GM04503 (cell line): ENCODE data around the gene ZNF3.

Source experiments
- DNase-seq: peaks from one replicate; pipeline ENCODE4 v3.0.0-alpha.2; 2012; ENCODE audit warnings: low read depth

The ZNF3 gene

DNA sequence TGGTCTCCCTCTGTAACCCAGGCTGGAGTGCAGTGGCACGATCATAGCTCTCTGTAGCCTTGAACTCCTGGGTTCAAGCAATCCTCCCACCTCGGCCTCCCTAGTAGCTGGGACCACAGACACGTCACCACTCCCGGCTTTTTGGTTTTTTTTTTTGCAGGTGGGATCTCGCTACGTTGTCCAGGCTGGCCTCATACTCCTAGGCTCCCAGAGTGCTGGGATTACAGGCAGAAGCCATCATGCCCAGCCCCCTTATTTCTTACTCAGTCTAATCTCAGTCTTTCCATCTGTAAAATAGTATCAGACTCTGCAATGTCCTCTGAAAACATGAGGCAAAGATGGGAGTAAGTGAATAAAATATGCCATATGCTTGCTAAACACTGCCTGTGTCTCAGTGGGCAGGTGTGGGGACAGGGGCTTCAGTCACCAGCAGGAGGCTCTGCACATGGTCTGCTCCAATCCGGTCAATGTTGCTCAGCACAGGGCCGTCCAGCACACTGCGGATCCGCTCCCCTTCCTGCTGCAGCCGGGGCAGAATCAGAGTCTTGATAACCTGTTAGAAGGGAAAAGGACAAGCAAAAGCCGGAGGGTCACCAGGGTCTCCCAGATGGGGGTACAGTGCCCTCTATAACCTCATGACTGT is 28.1 kb upstream of the ZNF3 start:
- no peak for DNase-seq

DNA sequence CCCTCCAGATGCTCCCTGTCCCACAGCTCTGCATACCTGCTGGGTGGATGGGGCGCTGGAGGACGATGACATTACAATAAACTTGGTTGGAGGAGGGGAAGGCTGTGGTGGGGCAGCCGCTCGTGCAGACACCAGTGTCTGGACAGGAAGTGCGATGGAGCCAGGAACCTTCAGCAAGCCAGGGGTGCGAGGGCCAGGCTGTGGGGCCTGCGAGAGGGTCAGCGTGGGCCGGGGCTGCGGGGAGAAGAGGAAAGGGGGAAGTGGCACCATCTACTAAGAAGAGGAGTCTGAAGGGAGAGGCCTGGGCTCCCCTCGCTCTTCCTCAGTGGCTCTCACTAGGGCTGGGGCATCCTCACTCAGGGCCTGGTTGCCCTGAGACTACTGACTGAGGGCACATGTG is 26.4 kb upstream of the ZNF3 start:
- no peak for DNase-seq

DNA sequence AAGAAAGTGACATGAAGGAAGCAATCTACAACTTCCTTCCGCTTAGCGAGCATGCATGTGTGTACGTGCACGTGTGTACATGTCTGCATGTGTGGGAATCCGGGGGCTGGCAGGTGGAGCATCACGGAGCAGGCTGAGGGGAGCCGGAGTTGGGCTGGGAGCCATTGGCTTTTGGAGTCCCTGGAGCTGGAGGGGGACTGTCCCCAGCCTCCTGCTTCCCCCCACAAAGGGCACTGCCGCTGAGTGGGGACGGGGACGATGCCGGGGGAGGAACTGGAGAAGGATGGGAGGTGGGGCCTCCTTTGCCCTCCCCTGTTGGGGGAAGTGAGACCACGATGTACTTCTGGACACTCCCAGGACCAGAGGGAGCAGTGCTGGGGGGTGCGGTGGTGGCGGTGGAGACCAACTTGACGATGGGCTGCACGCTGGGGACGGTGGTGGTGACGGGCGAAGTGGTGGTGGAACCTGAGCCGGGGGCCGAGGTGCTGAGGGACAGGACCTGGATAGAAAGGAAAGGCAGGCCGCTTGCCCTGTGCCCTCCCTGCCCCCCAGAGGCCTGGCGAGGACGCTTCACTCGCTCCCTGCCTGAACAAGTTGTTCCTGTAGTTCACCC is 25.7 kb upstream of the ZNF3 start:
- no peak for DNase-seq

DNA sequence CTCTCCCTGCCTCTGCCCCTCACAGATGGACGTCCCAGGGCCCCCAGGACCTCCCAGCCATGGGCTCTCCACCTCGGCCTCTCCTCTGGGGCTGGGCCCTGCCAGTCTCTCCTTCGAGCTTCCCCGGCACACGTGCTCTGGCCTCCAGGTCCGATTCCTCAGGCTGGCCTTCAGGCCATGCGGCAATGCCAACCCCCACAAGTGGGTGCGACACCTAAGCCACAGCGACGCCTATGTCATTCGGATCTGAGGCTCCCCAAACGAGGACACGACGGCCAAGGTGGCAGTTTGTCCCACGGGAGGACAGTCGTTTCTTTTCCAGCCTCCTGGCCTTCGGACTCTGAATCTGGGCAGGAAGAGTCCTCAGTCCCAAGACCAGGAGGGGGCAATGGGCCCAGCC is 25.1 kb upstream of the ZNF3 start:
- DNase-seq, result no peak

DNA sequence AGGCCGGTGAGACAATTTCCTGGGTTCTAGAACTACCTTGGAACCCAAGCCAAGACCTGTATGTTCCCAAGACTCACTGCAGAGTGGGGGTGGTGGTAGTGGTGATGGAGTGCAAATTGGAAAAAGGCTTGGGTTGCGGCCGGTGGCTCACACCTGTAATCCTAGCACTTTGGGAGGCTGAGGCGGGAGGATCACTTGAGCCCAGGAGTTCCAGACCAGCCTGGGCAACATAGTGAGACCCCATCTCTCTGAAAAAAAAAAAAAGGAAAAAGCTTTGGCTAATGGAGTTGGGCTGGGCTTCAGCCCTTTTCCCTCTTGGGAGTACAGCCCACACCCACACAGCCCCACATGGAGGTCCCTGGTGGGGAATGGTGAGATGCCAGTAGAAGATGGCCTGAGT is 24.0 kb upstream of the ZNF3 start:
- no peak for DNase-seq

DNA sequence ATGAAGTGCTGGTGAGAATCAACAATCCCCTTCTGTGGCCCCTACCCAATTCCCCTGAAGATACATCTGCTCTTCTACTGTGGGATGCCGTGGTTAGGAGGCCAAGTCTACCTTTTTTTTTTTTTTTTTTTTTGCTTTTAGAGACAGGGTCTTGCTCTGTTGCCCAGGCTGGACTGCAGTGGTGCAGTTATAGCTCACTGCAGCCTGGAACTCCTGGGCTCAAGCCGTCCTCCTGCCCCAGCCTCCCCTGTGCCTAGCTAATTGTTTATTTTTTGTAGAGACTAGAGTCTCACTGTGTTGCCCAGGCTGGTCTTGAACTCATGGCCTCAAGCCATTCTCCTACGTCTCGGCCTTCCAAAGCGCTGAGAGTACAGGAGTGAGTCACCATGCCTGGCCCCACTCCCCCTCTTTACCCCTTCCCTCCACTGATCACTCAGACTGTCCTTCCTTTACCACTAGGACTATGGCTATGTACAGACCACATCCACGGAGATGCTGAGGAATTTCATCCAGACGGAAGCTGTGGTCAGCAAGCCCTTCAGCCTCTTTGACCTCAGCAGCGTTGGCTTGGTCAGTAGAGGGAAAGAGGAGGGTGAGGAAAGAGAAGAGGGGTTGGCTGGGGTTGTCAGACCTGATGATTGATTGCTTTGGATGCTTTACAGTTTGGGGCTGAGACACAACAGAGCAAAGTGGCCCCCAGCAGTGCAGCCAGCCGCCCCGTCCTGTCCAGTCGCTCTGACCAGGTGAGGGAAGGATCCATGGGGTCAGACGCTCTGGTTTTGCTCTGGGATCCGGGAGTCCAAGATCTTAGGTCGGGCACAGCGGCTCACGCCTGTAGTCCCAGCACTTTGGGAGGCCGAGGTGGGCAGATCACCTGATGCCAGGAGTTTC is 21.7 kb upstream of the ZNF3 start:
- peak; percentile 49 for DNase-seq

DNA sequence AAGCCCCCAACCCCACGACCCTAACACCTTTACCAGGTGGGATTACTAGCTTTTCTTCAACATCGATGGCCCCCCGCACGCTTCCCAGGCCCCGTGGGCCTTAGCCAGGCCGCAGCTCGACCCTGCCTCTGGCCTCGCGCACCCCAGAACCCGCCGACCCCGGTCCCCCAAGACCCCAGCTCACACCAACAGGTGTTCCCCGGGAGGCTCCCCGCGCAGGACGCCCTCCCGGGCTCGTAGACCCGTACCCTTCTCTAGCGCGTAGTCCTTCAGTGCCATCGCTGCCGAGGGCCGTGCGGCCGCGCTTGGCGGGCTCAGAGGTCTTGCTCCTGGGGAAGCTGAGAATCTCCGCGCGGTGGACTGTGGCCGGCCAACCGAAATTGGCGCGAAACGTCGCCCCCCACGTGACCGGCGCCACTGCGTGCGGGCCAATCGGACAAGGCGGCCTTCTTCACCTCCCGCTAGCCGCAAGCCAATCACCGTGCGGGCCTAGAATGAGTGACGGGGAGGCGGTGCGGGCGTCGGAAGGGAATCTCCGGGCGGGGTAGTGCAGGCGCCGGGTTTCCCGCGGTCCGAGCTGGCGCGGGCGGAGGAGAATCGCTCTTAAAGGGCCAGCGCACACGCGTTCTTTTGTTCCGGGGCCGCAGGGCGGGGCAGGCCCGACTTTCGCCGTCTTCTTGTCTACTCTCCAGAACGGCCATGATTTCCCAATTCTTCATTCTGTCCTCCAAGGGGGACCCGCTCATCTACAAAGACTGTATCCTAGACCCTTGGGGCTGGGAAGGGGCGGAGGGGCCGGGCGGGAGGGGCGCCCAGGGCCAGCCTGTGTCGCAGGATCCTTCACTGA is 19.7 kb upstream of the ZNF3 start, which contains the start of the genes AP4M1 and MCM7:
AP4M1 (plus strand) TSS at position 628 of the 847 bp plus-strand sequence; CDS start at position 700, 72 bp downstream.
MCM7 (minus strand) TSS at position 382 of the 847 bp plus-strand sequence; CDS start at position 279, 103 bp downstream.
- peak; percentile 89 for DNase-seq

DNA sequence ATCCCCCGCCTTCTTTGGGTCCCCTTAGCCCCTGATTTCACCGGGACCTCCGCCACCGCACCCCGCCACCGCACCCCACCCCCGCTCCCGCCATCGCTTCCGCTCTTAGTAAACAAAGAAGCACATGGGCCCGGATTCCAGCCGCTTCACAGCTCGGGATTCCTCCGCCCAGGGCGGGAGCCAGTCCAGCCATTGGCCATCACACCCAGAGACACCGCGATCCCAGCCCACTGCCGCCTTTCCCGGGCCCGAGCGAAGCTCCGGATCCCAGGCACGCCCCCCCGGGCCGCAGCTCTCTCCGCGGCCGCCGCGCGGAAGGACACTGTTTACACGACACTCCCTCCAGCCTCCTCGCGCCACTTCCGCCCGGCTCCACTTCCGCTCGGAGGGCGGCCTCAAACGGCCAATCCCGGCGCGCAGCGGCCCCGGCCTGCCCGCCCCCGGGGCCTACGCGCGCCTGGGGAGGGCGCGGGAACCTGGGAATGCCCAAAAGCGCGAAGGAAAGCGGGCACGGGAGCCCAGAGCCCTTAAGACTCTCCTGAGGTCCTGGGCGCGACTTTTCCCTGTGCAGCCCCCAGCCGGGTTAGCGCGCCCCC is 19.0 kb upstream of the ZNF3 start:
- peak; percentile 91 for DNase-seq

DNA sequence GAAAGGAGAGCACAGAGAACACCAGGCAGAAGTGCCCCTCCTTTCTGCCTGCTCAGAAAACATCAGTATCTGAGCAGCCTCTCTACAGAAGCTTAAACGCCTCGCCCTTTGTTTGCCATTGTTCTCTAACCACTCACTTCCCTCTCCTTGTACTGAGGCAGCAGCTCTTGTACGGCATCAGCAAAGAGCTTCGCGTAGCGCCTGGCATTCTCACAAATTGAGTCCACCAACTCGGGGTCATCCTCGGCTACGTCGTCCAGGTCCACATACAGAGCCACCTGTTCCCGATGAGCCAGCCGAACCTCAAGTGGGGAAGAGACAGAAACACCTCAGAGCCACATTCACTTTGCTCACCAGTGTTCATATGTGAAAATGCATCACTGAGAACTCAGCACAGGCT is 17.9 kb upstream of the ZNF3 start:
- DNase-seq, result no peak

DNA sequence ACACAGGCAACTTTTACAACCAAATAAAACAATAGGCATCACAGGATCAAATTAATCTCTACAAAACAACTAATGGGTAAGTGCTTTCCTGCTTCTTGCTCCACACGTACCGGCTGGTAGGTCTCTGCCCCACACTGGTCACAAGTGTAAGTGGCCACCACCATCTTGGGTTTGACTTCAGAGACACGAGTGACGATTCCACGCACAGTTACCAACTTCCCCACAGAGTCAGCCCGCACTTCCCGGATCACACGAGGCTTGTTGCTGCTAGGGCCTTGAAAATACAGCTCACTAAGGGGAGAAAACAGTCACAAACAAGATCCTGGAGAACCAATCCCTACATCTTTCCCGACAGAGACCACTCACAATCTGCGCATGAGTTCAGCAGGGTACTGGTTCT is 17.4 kb upstream of the ZNF3 start:
- DNase-seq, result no peak

DNA sequence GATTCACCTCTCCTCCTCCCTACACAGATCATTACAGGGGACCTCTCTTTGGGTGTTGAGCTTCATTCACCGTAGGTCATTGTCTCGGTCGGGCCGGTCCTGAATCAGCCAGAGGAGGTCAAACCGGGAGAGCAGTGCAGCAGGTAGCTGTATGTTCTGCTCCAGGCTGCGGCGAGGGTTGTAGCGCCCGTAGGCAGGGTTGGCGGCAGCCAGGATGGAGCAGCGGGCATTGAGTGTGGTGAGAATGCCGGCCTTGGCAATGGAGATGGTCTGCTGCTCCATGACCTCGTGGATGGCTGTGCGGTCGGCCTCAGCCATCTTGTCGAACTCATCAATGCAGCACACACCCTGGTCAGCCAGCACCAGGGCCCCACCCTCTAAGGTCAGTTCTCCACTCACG is 14.2 kb upstream of the ZNF3 start:
- DNase-seq, result no peak

DNA sequence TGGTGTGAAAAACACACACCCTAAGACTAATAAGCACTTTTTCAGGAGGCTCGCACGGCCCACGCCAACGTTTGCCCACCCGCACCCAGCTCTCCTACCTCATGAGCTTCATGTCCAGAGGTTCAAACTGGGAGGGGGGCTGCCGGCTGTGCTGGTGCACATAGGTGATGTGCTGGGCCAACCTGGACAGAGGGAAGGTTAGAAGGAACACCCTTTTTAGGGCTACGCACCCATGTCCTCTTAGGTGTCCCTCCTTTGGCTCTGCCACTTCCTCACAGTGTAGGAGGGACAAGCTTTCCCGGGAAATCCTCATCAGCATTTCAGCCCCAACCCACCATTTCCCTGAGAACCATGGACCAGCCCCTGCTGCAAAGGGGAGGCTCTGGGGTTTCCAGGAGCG is 13.8 kb upstream of the ZNF3 start:
- no peak for DNase-seq

DNA sequence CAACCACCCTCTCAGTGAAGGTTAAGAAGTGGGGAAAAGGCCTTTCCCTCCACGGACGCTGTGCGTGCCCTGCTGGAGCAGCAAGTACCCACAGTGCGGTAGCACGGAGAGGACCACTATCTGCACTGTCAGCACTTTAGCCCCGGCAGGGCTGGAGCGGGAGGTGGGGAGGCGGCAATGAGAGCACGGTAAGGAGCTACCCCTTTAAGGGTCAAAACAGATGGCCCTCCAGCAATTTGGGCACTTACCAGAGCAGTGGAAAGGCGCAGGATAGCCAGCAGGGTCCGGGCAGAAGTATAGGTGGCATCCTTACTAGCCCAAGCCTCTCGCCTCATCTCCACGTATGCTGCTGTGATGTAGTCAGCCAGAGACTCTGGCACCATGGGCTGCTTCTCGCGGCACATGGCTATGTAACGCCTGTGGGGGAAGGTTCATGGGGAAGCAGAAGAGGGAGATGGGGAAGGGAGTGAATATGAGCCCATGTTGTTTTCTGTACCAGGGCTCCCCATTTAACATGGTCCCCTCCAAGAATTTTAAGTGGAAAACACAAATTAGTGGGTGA is 12.5 kb upstream of the ZNF3 start:
- DNase-seq, result no peak

DNA sequence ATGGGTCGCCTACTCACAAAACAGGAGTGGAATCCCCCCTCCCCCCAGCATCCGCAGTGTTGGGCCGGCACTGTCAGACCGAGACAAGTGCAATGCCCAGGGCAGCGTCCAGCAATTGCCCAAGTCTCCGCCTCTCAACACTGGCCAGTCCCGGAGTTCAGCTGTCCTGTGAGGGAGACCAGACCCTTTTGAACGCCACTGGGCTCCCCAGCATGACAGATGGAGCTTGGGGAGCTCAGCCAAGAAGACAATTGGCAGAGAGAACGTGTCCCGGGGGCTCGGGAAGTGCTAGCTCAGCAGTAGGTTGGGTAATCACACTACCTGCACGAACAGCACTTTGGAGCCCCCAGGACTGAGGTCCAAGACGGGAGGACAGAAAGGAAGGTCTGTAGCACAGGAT is 12.0 kb upstream of the ZNF3 start:
- no peak for DNase-seq

DNA sequence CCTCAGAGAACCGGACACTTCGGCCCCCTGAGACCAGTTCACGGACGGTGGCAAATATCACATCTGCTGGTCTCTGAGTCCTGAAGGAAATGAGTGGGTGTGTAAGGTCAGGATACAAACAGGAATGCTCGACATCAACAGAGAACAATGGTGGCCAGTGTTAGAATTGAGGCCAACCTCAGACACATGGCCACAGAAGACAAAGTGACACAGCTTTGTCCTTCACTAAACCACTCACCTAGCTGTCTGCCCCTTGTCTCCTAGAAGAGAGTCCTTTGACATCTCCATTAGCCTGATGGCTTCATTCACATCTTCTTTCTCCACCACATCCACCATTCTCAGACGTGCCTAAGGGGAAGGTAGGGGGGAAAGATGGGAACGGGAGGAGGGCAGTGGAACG is 11.5 kb upstream of the ZNF3 start:
- DNase-seq, result no peak

DNA sequence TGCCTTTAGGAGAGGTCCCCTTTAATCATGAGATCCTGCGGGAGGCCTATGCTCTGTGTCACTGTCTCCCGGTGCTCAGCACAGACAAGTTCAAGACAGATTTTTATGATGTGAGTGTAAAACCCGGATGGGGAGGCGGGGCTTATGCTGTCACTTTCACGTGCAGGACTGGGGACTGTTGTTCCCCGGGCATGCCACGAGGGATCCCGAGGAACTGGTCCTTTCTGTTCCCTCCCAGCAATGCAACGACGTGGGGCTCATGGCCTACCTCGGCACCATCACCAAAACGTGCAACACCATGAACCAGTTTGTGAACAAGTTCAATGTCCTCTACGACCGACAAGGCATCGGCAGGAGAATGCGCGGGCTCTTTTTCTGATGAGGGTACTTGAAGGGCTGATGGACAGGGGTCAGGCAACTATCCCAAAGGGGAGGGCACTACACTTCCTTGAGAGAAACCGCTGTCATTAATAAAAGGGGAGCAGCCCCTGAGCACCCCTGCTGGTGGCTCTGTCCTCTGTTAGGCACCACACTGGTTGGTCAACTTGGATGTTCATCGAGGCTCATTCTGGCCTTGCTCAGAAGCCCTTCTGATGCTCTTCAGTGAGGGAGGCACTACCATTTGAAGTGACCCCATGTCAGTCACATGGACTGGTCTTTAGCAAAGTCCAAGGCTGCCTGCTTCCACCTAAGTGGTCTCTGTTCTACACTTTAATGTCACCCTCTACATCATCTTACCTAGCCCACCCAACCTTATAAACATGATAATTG is 10.1 kb upstream of the ZNF3 start:
- no peak for DNase-seq

DNA sequence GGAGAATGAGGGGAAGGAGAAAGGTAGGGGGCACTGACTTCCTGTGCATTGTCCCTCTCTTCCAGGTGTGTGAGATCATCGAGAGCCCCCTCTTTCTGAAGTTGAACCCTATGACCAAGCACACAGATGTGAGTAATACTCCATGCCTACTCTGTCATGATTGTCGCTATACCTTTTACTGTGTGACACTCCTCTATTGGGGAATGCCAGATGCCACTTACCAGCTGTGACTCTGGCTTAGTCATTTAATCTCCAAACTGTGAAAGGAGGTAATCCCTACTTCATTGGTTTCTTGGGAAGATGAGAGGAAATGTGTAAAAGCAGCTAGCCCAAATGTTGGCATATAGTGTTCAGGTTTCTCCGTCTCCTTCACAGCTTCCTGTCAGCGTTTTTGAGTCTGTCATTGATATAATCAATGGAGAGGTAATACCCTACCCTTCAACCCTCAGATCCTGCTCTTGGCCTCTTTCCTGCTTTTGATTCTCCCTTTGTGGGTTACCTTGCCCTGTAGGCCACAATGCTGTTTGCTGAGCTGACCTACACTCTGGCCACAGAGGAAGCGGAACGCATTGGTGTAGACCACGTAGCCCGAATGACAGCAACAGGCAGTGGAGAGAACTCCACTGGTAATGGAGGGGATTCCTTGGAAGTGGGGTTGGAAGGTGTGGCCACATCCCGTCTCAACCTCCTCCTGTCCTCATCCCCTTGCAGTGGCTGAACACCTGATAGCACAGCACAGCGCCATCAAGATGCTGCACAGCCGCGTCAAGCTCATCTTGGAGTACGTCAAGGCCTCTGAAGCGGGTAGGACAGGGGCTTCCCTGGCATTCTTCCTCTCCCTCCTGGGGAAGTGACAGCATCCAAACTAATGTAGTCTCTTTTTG is 9.2 kb upstream of the ZNF3 start:
- DNase-seq, result no peak

DNA sequence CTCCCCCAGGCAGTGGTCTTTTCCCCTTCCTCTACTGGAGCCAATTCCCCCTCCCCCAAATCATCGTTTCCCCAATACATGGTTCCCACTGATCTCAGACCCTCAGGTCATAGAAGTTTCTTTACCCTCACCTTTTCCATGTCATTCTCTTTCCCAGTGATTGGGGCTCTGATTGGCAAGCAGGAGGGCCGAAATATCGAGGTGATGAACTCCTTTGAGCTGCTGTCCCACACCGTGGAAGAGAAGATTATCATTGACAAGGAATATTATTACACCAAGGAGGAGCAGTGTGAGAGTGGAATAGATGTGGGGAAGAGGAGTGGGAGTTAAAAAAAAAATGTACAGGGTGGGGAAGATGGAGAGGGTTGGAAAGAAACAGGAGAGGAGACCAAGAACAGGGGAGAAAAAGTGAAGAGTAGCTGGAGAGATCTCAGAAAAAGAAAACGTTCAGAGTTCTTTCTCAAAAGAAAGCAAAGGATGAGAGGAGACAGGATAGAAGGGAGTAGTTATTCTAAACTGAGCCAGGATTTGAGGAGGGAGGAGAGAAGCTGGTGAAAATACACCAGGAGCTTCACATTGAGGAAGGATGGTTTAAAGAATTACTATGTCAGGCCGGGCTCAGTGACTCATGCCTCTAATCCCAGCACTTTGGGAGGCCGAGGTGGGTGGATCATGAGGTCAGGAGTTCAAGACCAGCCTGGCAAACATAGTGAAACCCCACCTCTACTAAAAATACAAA is 8.1 kb upstream of the ZNF3 start:
- no peak for DNase-seq
